Right lobe of liver (tissue), 4 donors: Measurements from ENCODE around the gene FOXP2.

Source experiments
- POLR2A ChIP-seq: fragments of 450-650 bp; IDR thresholded peaks from one replicate; pipeline ENCODE4 v1.6.1; 2017; ENCODE audit warnings: antibody characterized with exemption, mild to moderate bottlenecking
- TF ChIP-seq, protein P1 (sequence below), 4 donors: fragments of 200-600 bp in 3 of 4; fragments of 450-650 bp in 1 of 4; IDR thresholded peaks; one replicate each; pipeline versions ENCODE4 v1.5.1 to v1.8.0; 2016 to 2022; ENCODE audit warnings: antibody characterized with exemption in 4 of 4, mild to moderate bottlenecking in 2 of 4
- donor health status: DM: no; HTN: no; CAD: no.
- donor health status: DM: no; HTN: no; CAD: no.
- donor health status: DM: no; HTN: yes; CAD: no.

DNA sequence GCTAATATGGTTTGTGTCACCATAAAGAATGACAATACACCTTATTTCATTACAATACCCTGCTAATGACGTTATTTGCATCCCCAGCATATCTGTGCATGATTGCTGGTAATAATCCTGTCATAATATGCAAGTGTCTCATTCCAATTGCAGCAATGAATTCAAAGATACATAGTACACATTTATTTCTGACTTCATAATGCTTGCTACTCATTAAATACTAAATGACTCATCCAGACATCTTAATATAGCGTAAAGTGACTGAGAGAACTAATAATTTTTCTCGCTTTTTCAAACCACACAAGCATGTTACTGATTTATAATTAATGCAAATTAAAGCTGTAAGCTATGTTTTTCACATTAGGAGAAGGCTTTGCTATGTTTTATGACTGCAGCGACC, 272.6 kb downstream of the FOXP2 start:
- TF ChIP-seq, protein P1, sequence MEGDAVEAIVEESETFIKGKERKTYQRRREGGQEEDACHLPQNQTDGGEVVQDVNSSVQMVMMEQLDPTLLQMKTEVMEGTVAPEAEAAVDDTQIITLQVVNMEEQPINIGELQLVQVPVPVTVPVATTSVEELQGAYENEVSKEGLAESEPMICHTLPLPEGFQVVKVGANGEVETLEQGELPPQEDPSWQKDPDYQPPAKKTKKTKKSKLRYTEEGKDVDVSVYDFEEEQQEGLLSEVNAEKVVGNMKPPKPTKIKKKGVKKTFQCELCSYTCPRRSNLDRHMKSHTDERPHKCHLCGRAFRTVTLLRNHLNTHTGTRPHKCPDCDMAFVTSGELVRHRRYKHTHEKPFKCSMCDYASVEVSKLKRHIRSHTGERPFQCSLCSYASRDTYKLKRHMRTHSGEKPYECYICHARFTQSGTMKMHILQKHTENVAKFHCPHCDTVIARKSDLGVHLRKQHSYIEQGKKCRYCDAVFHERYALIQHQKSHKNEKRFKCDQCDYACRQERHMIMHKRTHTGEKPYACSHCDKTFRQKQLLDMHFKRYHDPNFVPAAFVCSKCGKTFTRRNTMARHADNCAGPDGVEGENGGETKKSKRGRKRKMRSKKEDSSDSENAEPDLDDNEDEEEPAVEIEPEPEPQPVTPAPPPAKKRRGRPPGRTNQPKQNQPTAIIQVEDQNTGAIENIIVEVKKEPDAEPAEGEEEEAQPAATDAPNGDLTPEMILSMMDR (IDR thresholded peaks at IDR 0.05), result no peak
- TF ChIP-seq POLR2A, result no peak
